Aorta (tissue), 5 donors: Measurements from ENCODE around the gene CMTM4. TPM values are rescaled to one million over a fixed set of nuclear protein-coding genes. Genes with fewer than 3 reads are reported as not detected.
"Not testable (repeated sequence)": the region's sequence is repeated elsewhere in the genome, so short reads cannot be mapped to it uniquely, and the experiment has no call there.

Source experiments
- ATAC-seq: fragments of 200-7000 bp; cut with Tn5 transposase; one replicate; pipeline ENCODE4 v1.9.1; 2022; ENCODE audit warnings: moderate library complexity; ENCODE audit not compliant: low FRiP score
- DNase-seq, 2 donors: peaks; one replicate each; pipeline ENCODE4 v3.0.0-alpha.2; 2020
- H3K27ac ChIP-seq, 2 donors: one replicate each; pipeline ENCODE4 v1.5.1; 2013; ENCODE audit warnings: low read length in 2 of 2, mild to moderate bottlenecking in 2 of 2, moderate library complexity in 2 of 2, control low read depth in 1 of 2, inconsistent platforms in 1 of 2, low read depth in 1 of 2
- H3K27me3 ChIP-seq, 2 donors: one replicate each; pipeline ENCODE4 v1.6.1; 2013; ENCODE audit warnings: control low read depth in 1 of 2, low read length in 1 of 2, mild to moderate bottlenecking in 1 of 2, moderate library complexity in 1 of 2; ENCODE audit not compliant: insufficient read depth in 2 of 2, control insufficient read depth in 1 of 2
- H3K36me3 ChIP-seq, 2 donors: one replicate each; pipeline ENCODE4 v1.6.1; 2013; ENCODE audit warnings: control low read depth in 1 of 2, low read length in 1 of 2, mild to moderate bottlenecking in 1 of 2; ENCODE audit not compliant: insufficient read depth in 2 of 2, control insufficient read depth in 1 of 2
- H3K4me1 ChIP-seq, 2 donors: one replicate each; pipeline ENCODE4 v1.6.1; 2013; ENCODE audit warnings: low read length in 2 of 2, control low read depth in 1 of 2, mild to moderate bottlenecking in 1 of 2, moderate library complexity in 1 of 2; ENCODE audit not compliant: insufficient read depth in 2 of 2, control insufficient read depth in 1 of 2
- H3K4me3 ChIP-seq, 2 donors: one replicate each; pipeline ENCODE4 v1.5.1; 2013; ENCODE audit warnings: low read length in 2 of 2, control low read depth in 1 of 2, mild to moderate bottlenecking in 1 of 2
- H3K9me3 ChIP-seq: one replicate; pipeline ENCODE4 v1.6.1; 2013; ENCODE audit warnings: mild to moderate bottlenecking, low read length; ENCODE audit not compliant: control insufficient read depth
- WGBS, 2 donors: extraction: QIAGEN DNeasy Blood & Tissue Kit; methylation state at CpG; one replicate each; pipeline ENCODE4 v1.1.7; 2013; 5-methylcytosine and 5-hydroxymethylcytosine counted together
- intact Hi-C, 2 donors: fragments of 100-400 bp; cut with DNase I; formaldehyde crosslinking; loops; one replicate each; pipeline versions ENCODE4 v1.14.2 to v1.15.0; 2022
- polyA plus RNA-seq, 2 donors: library from polyadenylated mRNA; stranded (reverse); fragments of 200-250 nt; gene quantifications; one replicate each; pipeline ENCODE4 v1.2.3, GENCODE V29; 2013
- total RNA-seq, 2 donors: library from RNA; stranded (reverse); fragmentation: NEBNext Ultra II Directional; extraction: Animal tissue kit (Norgen Biotek cat#: 25700); gene quantifications; one replicate each; pipeline ENCODE4 v1.2.1, GENCODE V29; 2021
- donor health status: healthy with polysubstance abuse.
- donor health status: Bipolar disorder and iron deficiency.
- donor health status: DM: no; HTN: no; CAD: no.
- donor health status: DM: no; HTN: no; CAD: no.
- donor health status: DM: yes; HTN: yes; CAD: no.

Gene CMTM4
- total and polyA plus RNA-seq, 4 donors: 8.9 to 24.9 (median 13.5) TPM

- intact Hi-C loops: no loop called here
- Histone ChIP-seq H3K27ac (no peak overlapping the region), H3K4me3 (no peak overlapping the region), H3K4me1 (no peaks in the 10 kb centered on the region), H3K36me3 (peaks cover 0 to 5% of the 10 kb centered on the region in 2 donors), H3K27me3 (no peaks in the 10 kb centered on the region), H3K9me3 (no peaks in the 10 kb centered on the region)
- WGBS, 2 donors: 11% methylated on average over 3 of the region's 3 CpGs
- DNase-seq (no peak), ATAC-seq (no peak)
These were observed 126.6 kb downstream of the CMTM4 start for GRCh38 chr16:66569827-66570405.

GRCh38 chr16:66569131-66569530, 127.4 kb downstream of the CMTM4 start:
- Histone ChIP-seq H3K4me1 (no peaks in the 10 kb centered on the region), H3K9me3 (no peaks in the 10 kb centered on the region), H3K4me3 (no peak overlapping the region), H3K36me3 (peaks cover 0 to 5% of the 10 kb centered on the region in 2 donors), H3K27ac (no peak overlapping the region), H3K27me3 (no peaks in the 10 kb centered on the region)
- 88 to 95% methylated on average over 1 of the region's 1 CpG for WGBS, 2 donors
- ATAC-seq (no peak), DNase-seq (no peak)
- intact Hi-C loops: no loop called here

GRCh38 chr16:66568355-66568754, 128.2 kb downstream of the CMTM4 start:
- intact Hi-C loops: no loop called here
- H3K27me3 ChIP-seq: no peaks in the 10 kb centered on the region
- WGBS, 2 donors: 89 to 91% methylated on average over 2 of the region's 2 CpGs

GRCh38 chr16:66567270-66567669, 129.3 kb downstream of the CMTM4 start:
- DNase-seq, H3K27ac ChIP-seq, H3K36me3 ChIP-seq, ATAC-seq, H3K9me3 ChIP-seq, intact Hi-C loops, H3K4me3 ChIP-seq, H3K27me3 ChIP-seq, H3K4me1 ChIP-seq: not testable (repeated sequence)
- WGBS, 2 donors: 89 to 97% methylated on average over 3 of the region's 3 CpGs

More at GRCh38 chr16:66568355-66568754, 128.2 kb downstream of the CMTM4 start:
- peaks cover 0 to 5% of the 10 kb centered on the region in 2 donors for H3K36me3 ChIP-seq
- no peak overlapping the region for H3K27ac ChIP-seq
- no peak for DNase-seq
- ATAC-seq: no peak
- H3K4me3 ChIP-seq: no peak overlapping the region
- no peaks in the 10 kb centered on the region for H3K9me3 ChIP-seq
- no peaks in the 10 kb centered on the region for H3K4me1 ChIP-seq

- no peaks in the 10 kb centered on the region for H3K27me3 ChIP-seq
- H3K9me3 ChIP-seq: no peaks in the 10 kb centered on the region
- DNase-seq (no peak), ATAC-seq (no peak)
- 87 to 90% methylated on average over 54 of the region's 54 CpGs for WGBS, 2 donors
- H3K36me3 ChIP-seq: peaks cover 0 to 5% of the 10 kb centered on the region in 2 donors
- intact Hi-C loops: no loop called here
- no peak within 1 kb of the TSS for H3K27ac ChIP-seq
- H3K4me3 ChIP-seq: no peak within 1 kb of the TSS
- H3K4me1 ChIP-seq: no peaks in the 10 kb centered on the region
These were observed 130.3 kb downstream of the CMTM4 start, which contains the start of gene CMTM1 for GRCh38 chr16:66566051-66566901. Gene CMTM1, plus strand, starts transcription at chr16:66566439. Its CDS starts 75 bp downstream, at chr16:66566514.

Other genes with a start within 250 kb of the CMTM4 start
- 10 to 100 TPM; 27.4 to 43.4 TPM for gene TK2, start 146.6 kb downstream of the CMTM4 start, total RNA-seq
- gene TK2, start 146.6 kb downstream of the CMTM4 start, polyA plus RNA-seq: 10 to 100 TPM; 18.9 to 30.3 TPM
- 10 to 100 TPM; 23.4 to 44.4 TPM for gene CKLF, start 144.2 kb downstream of the CMTM4 start, total RNA-seq
- gene CKLF, start 144.2 kb downstream of the CMTM4 start, polyA plus RNA-seq: 10 to 100 TPM; 19.9 to 45.0 TPM
- 1 to 10 TPM; 1.7 to 7.3 TPM for gene CMTM1, start 130.3 kb downstream of the CMTM4 start, total RNA-seq
- 1 to 10 TPM in 1 of 2 donors, not detected in 1; 2.6 TPM for gene CMTM1, start 130.3 kb downstream of the CMTM4 start, polyA plus RNA-seq
- 1 to 10 TPM in 1 of 2 donors, not detected in 1; 1.3 TPM for gene CMTM2, start 117.3 kb downstream of the CMTM4 start, total RNA-seq
- not detected for gene CMTM2, start 117.3 kb downstream of the CMTM4 start, polyA plus RNA-seq
- gene CMTM3, start 92.0 kb downstream of the CMTM4 start, total RNA-seq: 10 to 100 TPM; 24.9 to 49.1 TPM
- 10 to 100 TPM; 29.5 to 29.9 TPM for gene CMTM3, start 92.0 kb downstream of the CMTM4 start, polyA plus RNA-seq
- gene DYNC1LI2, start 54.9 kb upstream of the CMTM4 start, total RNA-seq: 100 to 1,000 TPM; 166 to 169 TPM
- 100 to 1,000 TPM in 1 of 2 donors, 10 to 100 TPM in 1; 78.3 to 121 TPM for gene DYNC1LI2, start 54.9 kb upstream of the CMTM4 start, polyA plus RNA-seq
- gene TERB1, start 104.8 kb upstream of the CMTM4 start, total RNA-seq: not detected
- gene TERB1, start 104.8 kb upstream of the CMTM4 start, polyA plus RNA-seq: not detected
- gene NAE1, start 134.2 kb upstream of the CMTM4 start, total RNA-seq: 10 to 100 TPM; 40.8 to 46.2 TPM
- 10 to 100 TPM; 41.7 to 42.9 TPM for gene NAE1, start 134.2 kb upstream of the CMTM4 start, polyA plus RNA-seq
- gene CA7, start 147.7 kb upstream of the CMTM4 start, total RNA-seq: not detected
- 10 to 100 TPM in 1 of 2 donors, not detected in 1; 12.8 TPM for gene CA7, start 147.7 kb upstream of the CMTM4 start, polyA plus RNA-seq
- 10 to 100 TPM in 1 of 2 donors, 1 to 10 TPM in 1; 8.9 to 10.9 TPM for gene PDP2, start 183.8 kb upstream of the CMTM4 start, total RNA-seq
- 1 to 10 TPM; 2.1 to 2.5 TPM for gene PDP2, start 183.8 kb upstream of the CMTM4 start, polyA plus RNA-seq
- not detected for gene CDH16, start 222.1 kb upstream of the CMTM4 start, total RNA-seq
- gene CDH16, start 222.1 kb upstream of the CMTM4 start, polyA plus RNA-seq: under 1 TPM in 1 of 2 donors, not detected in 1; 0.18 TPM
- 10 to 100 TPM; 23.6 to 30.1 TPM for gene RRAD, start 228.8 kb upstream of the CMTM4 start, total RNA-seq
- 10 to 100 TPM; 16.2 to 35.2 TPM for gene RRAD, start 228.8 kb upstream of the CMTM4 start, polyA plus RNA-seq
- 10 to 100 TPM; 51.9 to 62.4 TPM for gene CIAO2B, start 237.7 kb upstream of the CMTM4 start, total RNA-seq
- 100 to 1,000 TPM; 149 to 165 TPM for gene CIAO2B, start 237.7 kb upstream of the CMTM4 start, polyA plus RNA-seq
- 10 to 100 TPM; 32.7 to 42.1 TPM for gene CES2, start 238.8 kb upstream of the CMTM4 start, total RNA-seq
- gene CES2, start 238.8 kb upstream of the CMTM4 start, polyA plus RNA-seq: 10 to 100 TPM; 20.5 to 34.4 TPM